ES-I3 (cell line): Measurements from ENCODE around the gene RAB19.
"Not testable (repeated sequence)": the region's sequence is repeated elsewhere in the genome, so short reads cannot be mapped to it uniquely, and the experiment has no call there.

ENCODE experiments used
- H3K36me3 ChIP-seq: 2 replicates; pipeline ENCODE4 v1.6.1; 2013; ENCODE audit warnings: mild to moderate bottlenecking, low read length, control low read depth, moderate library complexity; ENCODE audit not compliant: insufficient read depth
- H3K4me1 ChIP-seq: 2 replicates; pipeline ENCODE4 v1.6.1; 2013; ENCODE audit warnings: mild to moderate bottlenecking, control low read depth, low read length; ENCODE audit not compliant: insufficient read depth
- H3K9ac ChIP-seq: 2 replicates; pipeline ENCODE4 v1.6.1; 2013; ENCODE audit warnings: low read depth, mild to moderate bottlenecking, low read length, moderate library complexity
- H3K9me3 ChIP-seq: 2 replicates; pipeline ENCODE4 v1.6.1; 2013; ENCODE audit warnings: mild to moderate bottlenecking, low read length, moderate library complexity; ENCODE audit not compliant: control insufficient read depth, insufficient read depth

The RAB19 gene

DNA sequence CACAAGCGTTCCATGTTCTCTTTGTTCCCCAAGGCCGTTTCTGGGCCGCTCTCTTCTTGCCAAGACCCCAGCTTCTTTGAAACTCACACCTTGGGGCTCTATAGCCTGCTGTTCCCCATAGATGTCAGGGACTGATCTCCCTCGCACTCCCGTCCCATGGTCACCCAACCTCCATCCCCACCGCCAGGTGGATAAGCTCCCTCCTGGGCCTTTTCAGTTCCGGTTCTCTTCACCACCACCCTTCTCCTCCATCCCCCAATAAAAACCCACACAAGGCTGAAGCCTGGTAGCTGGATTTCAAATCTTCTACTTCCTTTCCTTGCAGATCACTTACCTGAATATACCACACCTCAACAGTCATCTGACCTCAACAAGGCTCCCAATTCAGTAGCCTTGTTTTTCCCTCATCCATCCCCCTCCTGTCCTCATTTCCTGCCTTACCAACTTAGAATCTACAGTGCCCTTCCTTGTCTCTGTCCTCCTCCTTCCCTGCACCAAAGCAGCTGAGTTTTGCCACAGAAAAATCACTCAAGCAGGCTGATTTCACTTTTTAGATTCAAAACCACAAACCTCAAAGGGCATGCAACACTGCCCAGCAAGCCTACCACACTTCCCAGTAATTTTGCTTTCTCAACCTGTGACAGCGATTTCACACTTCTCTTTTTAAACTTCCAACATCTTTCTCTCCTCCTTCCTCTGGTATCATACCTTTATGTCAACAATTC lies 13.2 kb upstream of the RAB19 start:
- peaks cover 9% of the 10 kb centered on the region for H3K4me1 ChIP-seq
- no peak overlapping the region for H3K9ac ChIP-seq
- H3K36me3 ChIP-seq, result no peaks in the 10 kb centered on the region
- no peaks in the 10 kb centered on the region for H3K9me3 ChIP-seq

DNA sequence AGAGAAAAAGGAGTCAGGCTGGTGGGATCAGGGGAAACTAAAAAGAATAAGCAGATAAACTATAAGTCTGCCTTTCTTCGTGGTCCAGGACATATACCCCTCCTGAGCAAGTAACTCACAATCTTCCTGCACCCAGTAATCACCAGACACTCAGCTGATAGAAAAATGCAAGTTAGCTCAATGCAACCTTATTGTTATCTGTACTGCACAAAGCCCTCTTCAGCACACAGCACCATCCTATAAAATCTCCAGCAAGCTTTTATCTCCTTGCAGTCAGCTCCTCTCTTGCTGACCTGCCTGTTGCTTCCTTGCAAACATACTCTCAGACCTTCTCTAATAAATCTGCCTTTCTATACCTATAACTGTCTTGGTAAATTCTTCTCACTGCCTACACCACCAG lies 12.2 kb upstream of the RAB19 start:
- Histone ChIP-seq H3K9ac (no peak overlapping the region), H3K36me3 (no peaks in the 10 kb centered on the region), H3K9me3 (no peaks in the 10 kb centered on the region)

DNA sequence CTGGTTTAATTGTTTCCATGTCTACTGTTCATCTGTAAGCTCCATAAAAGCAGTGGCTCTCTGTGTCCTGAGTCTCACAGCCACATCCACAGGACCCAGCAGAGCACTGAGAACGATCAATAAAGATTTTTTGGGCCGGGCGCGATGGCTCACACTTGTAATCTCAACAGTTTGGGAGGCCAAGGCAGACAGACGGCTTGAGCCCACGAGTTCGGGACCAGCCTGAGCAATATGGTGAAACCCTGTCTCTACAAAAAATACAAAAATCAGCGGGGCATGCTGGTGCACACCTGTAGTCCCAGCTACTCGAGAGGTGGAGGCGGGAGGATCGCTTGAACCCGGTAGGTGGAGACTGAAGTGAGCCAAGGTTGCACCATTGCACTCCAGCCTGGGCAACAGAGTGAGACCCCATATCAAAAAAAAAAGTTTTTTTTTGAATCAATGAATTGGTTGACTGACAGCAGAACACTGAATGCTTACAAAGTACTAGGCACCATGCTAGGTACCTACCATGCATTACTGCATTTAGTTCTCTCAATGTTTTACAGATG lies 10.0 kb upstream of the RAB19 start:
- H3K9ac ChIP-seq, result no peak overlapping the region
- H3K36me3 ChIP-seq, result no peaks in the 10 kb centered on the region
- peaks cover 9% of the 10 kb centered on the region for H3K4me1 ChIP-seq
- H3K9me3 ChIP-seq, result no peaks in the 10 kb centered on the region

More for the DNA sequence above, 12.2 kb upstream of the RAB19 start:
- H3K4me1 ChIP-seq, result peaks cover 9% of the 10 kb centered on the region

GRCh38 chr7:140397784-140398750 lies 5.8 kb upstream of the RAB19 start, which contains the start of gene SLC37A3:
SLC37A3 (minus strand) TSS chr7:140398530; CDS start chr7:140382526, 16,004 bp downstream.
- no peaks in the 10 kb centered on the region for H3K36me3 ChIP-seq
- H3K9me3 ChIP-seq, result no peaks in the 10 kb centered on the region
- H3K4me1 ChIP-seq, result peaks cover 3% of the 10 kb centered on the region; the same call in 1 of the 2 replicates
- peak within 1 kb of the TSS; percentile 58 for H3K9ac ChIP-seq

DNA sequence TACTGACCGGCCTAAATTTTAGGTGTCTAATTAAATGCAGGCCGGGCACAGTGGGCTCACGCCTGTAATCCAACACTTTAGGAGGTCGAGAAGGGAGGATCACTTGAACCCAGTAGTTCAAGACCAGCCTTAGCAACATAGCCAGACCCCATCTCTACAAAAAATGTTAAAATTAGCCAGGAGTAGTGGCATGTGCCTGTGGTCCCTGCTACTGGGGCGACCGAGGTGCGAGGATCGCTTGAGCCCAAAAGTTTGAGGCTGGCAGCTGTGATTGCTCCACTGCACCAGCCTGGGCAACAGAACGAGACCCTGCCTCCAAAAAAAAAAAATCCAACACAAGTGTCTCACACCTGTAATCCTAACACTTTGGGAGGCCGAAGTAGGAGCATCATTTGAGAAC lies 5.0 kb upstream of the RAB19 start:
- peak overlapping the region; percentile 58; the same call in 1 of the 2 replicates for H3K9ac ChIP-seq
- no peaks in the 10 kb centered on the region for H3K36me3 ChIP-seq
- H3K4me1 ChIP-seq, result peaks cover 3% of the 10 kb centered on the region
- H3K9me3 ChIP-seq, result no peaks in the 10 kb centered on the region

GRCh38 chr7:140400381-140400780 lies 3.5 kb upstream of the RAB19 start:
- H3K4me1 ChIP-seq, result peaks cover 3% of the 10 kb centered on the region
- no peaks in the 10 kb centered on the region for H3K36me3 ChIP-seq
- H3K9me3 ChIP-seq, result no peaks in the 10 kb centered on the region
- H3K9ac ChIP-seq, result no peak overlapping the region

- H3K4me1 ChIP-seq, result peaks cover 3% of the 10 kb centered on the region
- no peaks in the 10 kb centered on the region for H3K9me3 ChIP-seq
- H3K9ac ChIP-seq, result no peak overlapping the region
Measured at GRCh38 chr7:140402178-140402835, 1.6 kb upstream of the RAB19 start.

DNA sequence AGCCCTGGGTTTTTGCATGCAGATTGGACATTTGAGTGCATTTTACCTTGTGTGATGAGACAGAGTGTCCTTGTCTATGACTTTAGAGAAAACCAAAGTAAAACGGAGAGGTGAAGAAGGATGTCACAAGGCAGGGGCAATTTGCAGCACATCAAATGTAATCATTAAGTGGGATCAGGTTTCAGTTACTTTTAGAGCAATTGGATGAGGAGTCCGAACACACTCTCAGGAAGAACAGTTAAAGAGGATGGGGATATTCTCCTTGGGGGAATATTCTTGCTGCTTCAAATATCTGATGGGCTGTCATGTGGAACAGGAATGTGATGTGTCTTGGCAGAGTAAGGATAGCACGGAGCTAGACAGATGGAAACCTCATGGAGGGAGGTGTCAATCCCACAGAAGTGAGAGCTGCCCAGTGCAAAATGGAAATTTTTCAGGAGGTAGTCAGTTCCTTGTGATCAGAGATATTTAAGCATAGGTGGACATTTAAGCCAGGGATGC lies 757 bp downstream of the RAB19 start:
- Histone ChIP-seq H3K9me3 (no peaks in the 10 kb centered on the region), H3K4me1 (peaks cover 3% of the 10 kb centered on the region), H3K36me3 (no peaks in the 10 kb centered on the region), H3K9ac (peak overlapping the region; percentile 66)

More at GRCh38 chr7:140402178-140402835, 1.6 kb upstream of the RAB19 start:
- H3K36me3 ChIP-seq, result no peaks in the 10 kb centered on the region

DNA sequence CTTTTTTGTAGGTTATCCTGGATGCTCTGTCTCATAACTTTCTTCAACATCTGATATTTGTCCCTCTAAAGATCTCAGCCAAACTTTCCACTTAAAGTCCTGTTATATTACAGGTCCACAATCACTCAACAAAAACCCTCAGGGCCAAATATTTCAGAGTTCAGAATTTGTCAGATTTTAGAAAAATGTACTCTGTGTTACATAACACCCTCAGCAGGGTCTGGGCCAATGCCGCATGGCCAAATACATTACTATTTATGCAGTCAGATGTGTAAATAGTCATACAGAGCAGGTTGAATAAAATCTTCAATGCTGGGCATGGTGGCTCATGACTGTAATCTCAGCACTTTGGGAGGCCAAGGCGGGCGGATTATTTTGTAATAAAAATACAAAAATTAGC lies 11.5 kb downstream of the RAB19 start:
- H3K4me1 ChIP-seq, result no peaks in the 10 kb centered on the region; the same call in 1 of the 2 replicates
- no peaks in the 10 kb centered on the region for H3K9me3 ChIP-seq
- no peaks in the 10 kb centered on the region for H3K36me3 ChIP-seq
- no peak overlapping the region for H3K9ac ChIP-seq

DNA sequence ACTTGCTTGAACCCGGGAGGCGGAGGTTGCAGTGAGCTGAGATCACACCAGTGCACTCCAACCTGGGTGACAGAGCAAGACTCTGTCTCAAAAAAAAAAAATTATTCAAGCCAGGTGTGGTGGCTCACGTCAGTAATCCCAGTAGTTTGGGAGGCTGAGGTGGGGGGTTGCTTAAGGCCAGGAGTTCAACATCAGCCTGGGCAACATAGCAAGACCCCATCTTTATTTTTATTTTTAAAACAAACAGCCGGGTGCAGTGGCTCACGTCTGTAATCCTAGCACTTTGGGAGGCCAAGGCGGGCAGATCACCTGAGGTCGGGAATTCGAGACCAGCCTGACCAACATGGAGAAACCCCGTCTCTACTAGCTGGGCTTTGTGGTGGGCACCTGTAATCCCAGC lies 12.0 kb downstream of the RAB19 start:
- H3K36me3 ChIP-seq, H3K4me1 ChIP-seq, H3K9me3 ChIP-seq, H3K9ac ChIP-seq: not testable (repeated sequence)

GRCh38 chr7:140416560-140416959 lies 12.7 kb downstream of the RAB19 start:
- Histone ChIP-seq H3K36me3 (no peaks in the 10 kb centered on the region), H3K4me1 (no peaks in the 10 kb centered on the region; the same call in 1 of the 2 replicates), H3K9me3 (no peaks in the 10 kb centered on the region), H3K9ac (no peak overlapping the region)

- Histone ChIP-seq H3K9me3 (no peaks in the 10 kb centered on the region), H3K4me1 (no peaks in the 10 kb centered on the region; the same call in 1 of the 2 replicates), H3K36me3 (no peaks in the 10 kb centered on the region), H3K9ac (no peak overlapping the region)
Measured at GRCh38 chr7:140417456-140418155, 13.7 kb downstream of the RAB19 start.

GRCh38 chr7:140418156-140418472 lies 14.3 kb downstream of the RAB19 start:
- not testable (repeated sequence) for H3K9me3 ChIP-seq, H3K4me1 ChIP-seq, H3K9ac ChIP-seq, H3K36me3 ChIP-seq
